K562 treated with DMSO at 1 percent for 48 hours (cell line): ENCODE results near the gene KRTAP12-2. TPM values are rescaled to one million over a fixed set of nuclear protein-coding genes. Genes with fewer than 3 reads are reported as not detected.

Source experiments
- total RNA-seq: library from RNA; unstranded; fragments of 300-600 nt; gene quantifications from 2 replicates; pipeline ENCODE4 v1.2.3, GENCODE V29; 2022; ENCODE audit warnings: low replicate concordance; ENCODE audit errors: extremely low read depth

Gene KRTAP12-2
- total RNA-seq = not detected in 2 replicates

GRCh38 chr21:44666401-44667320 is at the start of gene KRTAP12-2:
TSS of gene KRTAP12-2 (minus strand) at chr21:44666927. CDS start at chr21:44666886, 41 bp downstream.

DNA sequence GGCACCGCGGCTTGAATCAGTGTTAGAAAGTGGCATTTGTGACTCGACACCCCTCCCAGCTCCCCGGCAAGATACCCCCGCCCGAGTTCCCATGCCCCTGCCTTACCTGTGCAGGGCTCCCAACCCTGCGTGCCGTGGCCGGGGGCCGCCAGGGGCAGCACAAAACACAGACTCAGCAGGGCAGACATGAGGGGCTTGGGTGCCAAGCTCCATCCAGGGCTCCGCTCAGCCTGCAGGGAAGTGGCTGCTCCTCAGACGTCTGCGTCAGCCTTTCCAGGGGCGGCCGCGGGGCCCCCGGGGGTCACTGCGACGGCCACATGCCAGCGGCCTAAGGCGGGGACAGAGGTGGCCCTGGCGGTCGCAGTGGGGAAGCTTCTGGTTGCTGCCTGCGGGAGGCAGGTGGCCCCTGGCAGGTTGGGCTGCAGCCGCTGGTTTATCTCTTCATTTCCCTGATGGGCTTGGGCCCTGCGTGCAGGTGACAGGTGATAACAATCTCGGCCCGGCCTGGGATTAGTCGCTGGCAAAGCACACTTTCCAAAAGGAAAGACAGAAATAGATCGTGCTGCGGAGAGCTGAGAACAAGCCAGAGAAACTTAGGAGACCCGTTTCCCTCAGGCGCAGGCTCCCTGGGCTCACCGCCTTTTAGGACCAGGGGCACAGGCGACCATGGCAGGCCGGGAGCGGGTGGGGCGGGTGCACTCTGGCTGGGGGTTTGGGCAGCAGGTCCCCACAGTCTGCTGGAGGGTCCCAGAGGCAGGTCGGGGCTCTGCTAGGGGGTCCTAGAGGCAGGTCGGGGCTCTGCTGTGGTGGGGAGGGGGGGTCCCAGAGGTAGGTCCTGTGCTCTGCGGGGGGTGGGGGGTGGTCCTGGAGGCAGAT is 44.8 kb upstream of the KRTAP12-2 start, which contains the start of gene TSPEAR:
TSS of gene TSPEAR (minus strand) at position 246 of the 876 bp plus-strand sequence. CDS start at position 188, 58 bp downstream.

GRCh38 chr21:44697172-44697810 is 30.6 kb upstream of the KRTAP12-2 start, which contains the start of gene KRTAP10-12:
TSS of gene KRTAP10-12 (plus strand) at chr21:44697172. CDS start at chr21:44697202, 30 bp downstream.

GRCh38 chr21:44681861-44682579 is 15.3 kb upstream of the KRTAP12-2 start, which contains the start of gene KRTAP12-1:
TSS of gene KRTAP12-1 (minus strand) at chr21:44682163. CDS start at chr21:44682123, 40 bp downstream.

GRCh38 chr21:44657635-44658540 is 8.8 kb downstream of the KRTAP12-2 start, which contains the start of gene KRTAP12-3:
TSS of gene KRTAP12-3 (plus strand) at chr21:44657932. CDS start at chr21:44657980, 48 bp downstream.

DNA sequence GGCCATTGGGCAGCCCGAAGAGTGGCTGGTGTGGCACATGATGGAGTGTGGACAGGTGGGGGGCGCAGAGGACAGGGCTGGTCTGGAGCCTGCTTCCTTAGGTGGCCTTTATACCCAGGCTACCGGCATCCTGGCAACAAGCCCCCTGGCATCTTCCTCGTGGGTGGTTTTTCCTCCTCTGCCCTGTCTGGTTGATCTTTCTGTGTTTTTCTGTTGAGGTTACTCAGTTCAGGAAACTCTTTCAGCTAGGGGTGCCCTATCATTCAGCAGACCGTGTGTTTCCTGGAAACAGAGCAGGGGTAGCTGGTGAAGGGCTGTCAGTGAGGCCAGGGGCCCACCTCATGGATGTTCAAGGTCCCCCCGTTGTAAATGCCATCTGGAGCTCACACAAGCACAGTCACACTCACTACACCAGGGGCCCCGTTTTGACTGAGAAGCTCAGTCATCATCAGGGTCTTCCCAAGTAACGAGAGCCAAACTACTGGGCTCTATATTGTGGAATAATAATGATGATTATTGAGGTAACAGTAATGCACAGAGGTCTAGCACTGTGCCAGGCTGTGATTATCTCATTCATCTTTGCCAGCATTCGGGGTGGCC is 12.1 kb downstream of the KRTAP12-2 start, which contains the start of gene KRTAP12-4:
TSS of gene KRTAP12-4 (minus strand) at position 84 of the 600 bp plus-strand sequence. CDS start at position 39, 45 bp downstream.

DNA sequence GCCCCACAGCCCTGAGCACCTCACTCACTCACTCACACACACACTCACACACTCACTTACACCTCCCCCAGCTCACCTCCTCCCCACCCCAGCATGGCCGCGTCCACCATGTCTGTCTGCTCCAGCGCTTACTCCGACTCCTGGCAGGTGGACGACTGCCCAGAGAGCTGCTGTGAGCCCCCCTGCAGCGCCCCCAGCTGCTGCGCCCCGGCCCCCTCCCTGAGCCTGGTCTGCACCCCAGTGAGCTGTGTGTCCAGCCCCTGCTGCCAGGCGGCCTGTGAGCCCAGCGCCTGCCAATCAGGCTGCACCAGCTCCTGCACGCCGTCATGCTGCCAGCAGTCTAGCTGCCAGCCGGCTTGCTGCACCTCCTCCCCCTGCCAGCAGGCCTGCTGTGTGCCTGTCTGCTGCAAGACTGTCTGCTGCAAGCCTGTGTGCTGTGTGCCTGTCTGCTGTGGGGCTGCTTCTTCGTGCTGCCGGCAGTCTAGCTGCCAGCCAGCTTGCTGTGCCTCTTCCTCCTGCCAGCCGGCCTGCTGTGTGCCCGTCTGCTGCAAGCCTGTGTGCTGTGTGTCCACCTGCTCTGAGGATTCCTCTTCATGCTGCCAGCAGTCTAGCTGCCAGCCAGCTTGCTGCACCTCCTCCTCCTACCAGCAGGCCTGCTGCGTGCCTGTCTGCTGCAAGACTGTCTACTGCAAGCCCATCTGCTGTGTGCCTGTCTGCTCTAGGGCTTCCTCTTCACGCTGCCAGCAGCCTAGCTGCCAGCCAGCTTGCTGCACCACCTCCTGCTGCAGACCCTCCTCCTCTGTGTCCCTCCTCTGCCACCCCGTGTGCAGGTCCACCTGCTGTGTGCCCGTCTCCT is 20.1 kb downstream of the KRTAP12-2 start, which contains the start of gene KRTAP10-11:
TSS of gene KRTAP10-11 (plus strand) at position 49 of the 856 bp plus-strand sequence. CDS start at position 94, 45 bp downstream.

GRCh38 chr21:44637018-44637850 is 29.5 kb downstream of the KRTAP12-2 start, which contains the start of gene KRTAP10-10:
TSS of gene KRTAP10-10 (plus strand) at chr21:44637356. CDS start at chr21:44637418, 62 bp downstream.

DNA sequence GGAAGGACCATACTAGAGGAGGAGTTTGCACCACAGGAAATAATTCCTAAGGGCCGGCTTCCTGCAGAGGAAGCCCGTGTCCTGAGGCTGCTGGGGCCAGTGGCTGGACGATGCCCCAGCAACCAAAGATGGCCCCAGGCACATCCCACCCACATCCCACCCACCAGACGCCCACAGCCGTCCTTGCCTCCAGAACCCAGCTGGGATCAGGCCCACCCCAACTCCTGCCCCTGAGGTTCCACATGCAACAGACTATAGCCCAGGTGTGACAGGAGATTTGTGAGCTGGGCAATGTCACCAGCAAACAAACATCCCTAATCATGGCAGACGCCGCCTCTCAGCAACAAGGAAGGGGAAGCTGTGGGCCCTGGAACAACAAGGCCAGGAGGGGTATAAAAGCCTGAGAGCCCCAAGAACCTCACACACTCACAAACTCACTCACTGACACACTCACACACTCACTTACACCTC is 40.0 kb downstream of the KRTAP12-2 start, which contains the start of gene KRTAP10-9:
TSS of gene KRTAP10-9 (plus strand) at position 421 of the 471 bp plus-strand sequence. CDS start 79 bp downstream, outside the sequence.

Other genes with a start within 250 kb of the KRTAP12-2 start
- not detected in 2 replicates for gene LRRC3, start 211.4 kb downstream of the KRTAP12-2 start, total RNA-seq
- not detected in 2 replicates for gene KRTAP10-1, start 126.7 kb downstream of the KRTAP12-2 start, total RNA-seq
- not detected in 2 replicates for gene KRTAP10-2, start 115.4 kb downstream of the KRTAP12-2 start, total RNA-seq
- not detected in 2 replicates for gene KRTAP10-3, start 108.1 kb downstream of the KRTAP12-2 start, total RNA-seq
- not detected in 2 replicates for gene KRTAP10-4, start 93.2 kb downstream of the KRTAP12-2 start, total RNA-seq
- gene KRTAP10-5, start 86.3 kb downstream of the KRTAP12-2 start, total RNA-seq = not detected in 2 replicates
- gene KRTAP10-6, start 74.4 kb downstream of the KRTAP12-2 start, total RNA-seq = not detected in 2 replicates
- gene KRTAP10-7, start 66.3 kb downstream of the KRTAP12-2 start, total RNA-seq = not detected in 2 replicates
- gene KRTAP10-8, start 54.8 kb downstream of the KRTAP12-2 start, total RNA-seq = not detected in 2 replicates
- not detected in 2 replicates for gene KRTAP10-9, start 39.8 kb downstream of the KRTAP12-2 start, total RNA-seq
- gene KRTAP10-10, start 29.6 kb downstream of the KRTAP12-2 start, total RNA-seq = not detected in 2 replicates
- not detected in 2 replicates for gene KRTAP10-11, start 20.5 kb downstream of the KRTAP12-2 start, total RNA-seq
- gene KRTAP12-4, start 12.3 kb downstream of the KRTAP12-2 start, total RNA-seq = not detected in 2 replicates
- not detected in 2 replicates for gene KRTAP12-3, start 9.0 kb downstream of the KRTAP12-2 start, total RNA-seq
- gene KRTAP12-1, start 15.2 kb upstream of the KRTAP12-2 start, total RNA-seq = not detected in 2 replicates
- not detected in 2 replicates for gene KRTAP10-12, start 30.2 kb upstream of the KRTAP12-2 start, total RNA-seq
- gene TSPEAR, start 44.6 kb upstream of the KRTAP12-2 start, total RNA-seq = not detected in 2 replicates
- gene UBE2G2, start 134.9 kb upstream of the KRTAP12-2 start, total RNA-seq = 245 TPM in 1 of 2 replicates, not detected in the other
- not detected in 2 replicates for gene SUMO3, start 151.1 kb upstream of the KRTAP12-2 start, total RNA-seq
- not detected in 2 replicates for gene PTTG1IP, start 206.8 kb upstream of the KRTAP12-2 start, total RNA-seq